ENCODE measurements around the gene RO60.

DNA sequence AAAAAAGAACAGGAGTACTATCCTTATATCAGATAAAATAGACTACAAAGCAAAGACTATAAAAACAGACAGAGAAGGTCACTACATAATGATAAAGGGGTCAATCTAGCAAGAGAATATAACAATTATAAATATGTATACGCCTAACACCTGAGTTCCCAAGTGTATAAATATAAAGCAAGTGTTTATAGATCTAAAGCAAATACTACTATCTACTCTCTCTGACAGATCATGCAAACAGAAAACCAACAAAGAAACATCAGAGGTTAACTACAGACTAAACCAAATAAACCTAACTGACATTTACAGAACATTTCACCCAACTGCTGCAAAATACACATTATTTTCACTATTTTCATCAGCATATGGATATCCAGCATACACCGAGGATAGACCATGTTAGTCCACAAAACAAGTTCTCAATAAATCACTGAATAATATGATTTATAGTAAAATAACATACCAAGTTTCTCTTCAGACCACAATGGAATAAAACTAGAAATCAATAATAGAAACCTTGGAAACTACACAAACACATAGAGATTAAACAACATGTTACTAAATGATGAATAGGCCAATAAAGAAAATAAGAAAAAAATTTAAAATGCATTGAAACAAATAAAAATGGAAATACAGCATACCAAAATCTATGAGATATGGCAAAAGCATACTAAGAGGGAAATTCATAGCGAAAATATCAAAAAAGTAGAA lies 22.9 kb upstream of the RO60 start:
- TF ChIP-seq CBFB (CRISPR knock-in tag; IDR thresholded peaks at IDR 0.05; ENCODE audit: low read depth) (no peak), ELF4 (CRISPR knock-in tag; IDR thresholded peaks at IDR 0.05; ENCODE audit: low read depth) (no peak), ZNF138 (CRISPR knock-in tag; conservative IDR thresholded peaks at IDR 0.05) (no peak), NFE2L1 (CRISPR knock-in tag; IDR thresholded peaks at IDR 0.05) (no peak)
- TF ChIP-seq, protein P1, sequence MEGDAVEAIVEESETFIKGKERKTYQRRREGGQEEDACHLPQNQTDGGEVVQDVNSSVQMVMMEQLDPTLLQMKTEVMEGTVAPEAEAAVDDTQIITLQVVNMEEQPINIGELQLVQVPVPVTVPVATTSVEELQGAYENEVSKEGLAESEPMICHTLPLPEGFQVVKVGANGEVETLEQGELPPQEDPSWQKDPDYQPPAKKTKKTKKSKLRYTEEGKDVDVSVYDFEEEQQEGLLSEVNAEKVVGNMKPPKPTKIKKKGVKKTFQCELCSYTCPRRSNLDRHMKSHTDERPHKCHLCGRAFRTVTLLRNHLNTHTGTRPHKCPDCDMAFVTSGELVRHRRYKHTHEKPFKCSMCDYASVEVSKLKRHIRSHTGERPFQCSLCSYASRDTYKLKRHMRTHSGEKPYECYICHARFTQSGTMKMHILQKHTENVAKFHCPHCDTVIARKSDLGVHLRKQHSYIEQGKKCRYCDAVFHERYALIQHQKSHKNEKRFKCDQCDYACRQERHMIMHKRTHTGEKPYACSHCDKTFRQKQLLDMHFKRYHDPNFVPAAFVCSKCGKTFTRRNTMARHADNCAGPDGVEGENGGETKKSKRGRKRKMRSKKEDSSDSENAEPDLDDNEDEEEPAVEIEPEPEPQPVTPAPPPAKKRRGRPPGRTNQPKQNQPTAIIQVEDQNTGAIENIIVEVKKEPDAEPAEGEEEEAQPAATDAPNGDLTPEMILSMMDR (IDR thresholded peaks at IDR 0.05): no peak
- TF ChIP-seq, protein P2, sequence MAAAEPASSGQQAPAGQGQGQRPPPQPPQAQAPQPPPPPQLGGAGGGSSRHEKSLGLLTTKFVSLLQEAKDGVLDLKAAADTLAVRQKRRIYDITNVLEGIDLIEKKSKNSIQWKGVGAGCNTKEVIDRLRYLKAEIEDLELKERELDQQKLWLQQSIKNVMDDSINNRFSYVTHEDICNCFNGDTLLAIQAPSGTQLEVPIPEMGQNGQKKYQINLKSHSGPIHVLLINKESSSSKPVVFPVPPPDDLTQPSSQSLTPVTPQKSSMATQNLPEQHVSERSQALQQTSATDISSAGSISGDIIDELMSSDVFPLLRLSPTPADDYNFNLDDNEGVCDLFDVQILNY (CRISPR knock-in tag; IDR thresholded peaks at IDR 0.05): no peak
- TF ChIP-seq, protein P3, sequence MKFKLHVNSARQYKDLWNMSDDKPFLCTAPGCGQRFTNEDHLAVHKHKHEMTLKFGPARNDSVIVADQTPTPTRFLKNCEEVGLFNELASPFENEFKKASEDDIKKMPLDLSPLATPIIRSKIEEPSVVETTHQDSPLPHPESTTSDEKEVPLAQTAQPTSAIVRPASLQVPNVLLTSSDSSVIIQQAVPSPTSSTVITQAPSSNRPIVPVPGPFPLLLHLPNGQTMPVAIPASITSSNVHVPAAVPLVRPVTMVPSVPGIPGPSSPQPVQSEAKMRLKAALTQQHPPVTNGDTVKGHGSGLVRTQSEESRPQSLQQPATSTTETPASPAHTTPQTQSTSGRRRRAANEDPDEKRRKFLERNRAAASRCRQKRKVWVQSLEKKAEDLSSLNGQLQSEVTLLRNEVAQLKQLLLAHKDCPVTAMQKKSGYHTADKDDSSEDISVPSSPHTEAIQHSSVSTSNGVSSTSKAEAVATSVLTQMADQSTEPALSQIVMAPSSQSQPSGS (CRISPR knock-in tag; IDR thresholded peaks at IDR 0.05; ENCODE audit: borderline replicate concordance, low read depth): no peak
- TF ChIP-seq, protein P4, sequence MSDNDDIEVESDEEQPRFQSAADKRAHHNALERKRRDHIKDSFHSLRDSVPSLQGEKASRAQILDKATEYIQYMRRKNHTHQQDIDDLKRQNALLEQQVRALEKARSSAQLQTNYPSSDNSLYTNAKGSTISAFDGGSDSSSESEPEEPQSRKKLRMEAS (CRISPR knock-in tag; IDR thresholded peaks at IDR 0.05): no peak
